GM12878 (cell line): ENCODE results near the gene CCDC28B.

ENCODE experiments used
- GABPA ChIP-seq: IDR thresholded peaks from 2 replicates; pipeline ENCODE4 v1.6.1; 2014; ENCODE audit warnings: antibody characterized with exemption, low read depth, mild to moderate bottlenecking, inconsistent platforms
- JUNB ChIP-seq: IDR thresholded peaks from 2 replicates; pipeline ENCODE4 v1.6.1; 2016; ENCODE audit warnings: antibody characterized with exemption, mild to moderate bottlenecking
- RELA ChIP-seq: fragments of 450-650 bp; IDR thresholded peaks from 2 replicates; pipeline ENCODE4 v1.8.0; 2014; ENCODE audit warnings: borderline replicate concordance; ENCODE audit not compliant: partially characterized antibody

GRCh38 chr1:32180186-32181060 lies 20.0 kb upstream of the CCDC28B start:
- no peak for TF ChIP-seq JUNB
- no peak for TF ChIP-seq GABPA
- no peak for TF ChIP-seq RELA
